HCT116 (cell line): Measurements from ENCODE around the gene PURB. TPM values are rescaled to one million over a fixed set of nuclear protein-coding genes. Genes with fewer than 3 reads are reported as not detected.

Experiments used
- ATAC-seq: fragments of 200-7000 bp; cut with Tn5 transposase; 2 replicates; pipeline ENCODE4 v1.9.1; 2020; ENCODE audit warnings: mild to moderate bottlenecking, moderate library complexity
- BruUV-seq: library from RNA; stranded (reverse); fragments of 400-500 nt; replicated peaks from 2 replicates; lab custom pipeline; 2021; lab: Mats Ljungman, UMichigan
- CTCF ChIA-PET: fragments of 300-600 bp; sonication (Branson Sonifier 250); formaldehyde crosslinking; loops from one replicate; lab custom pipeline; 2021; ENCODE audit warnings: antibody characterized with exemption; lab: Charles Lee
- POLR2A ChIA-PET: fragments of 300-600, 350-600 bp; sonication (Branson Sonifier 250); formaldehyde crosslinking; loops from one replicate; lab custom pipeline; 2021; ENCODE audit warnings: antibody characterized with exemption; lab: Charles Lee
- RAD21 ChIA-PET, 2 experiments: fragments of 300-600 bp; sonication (Branson Sonifier 250); formaldehyde crosslinking; loops; one replicate each; lab custom pipeline; 2023; ENCODE audit warnings: low total read pairs in 2 of 2; ENCODE audit not compliant: uncharacterized antibody in 2 of 2, unreplicated experiment in 2 of 2, low non-redundant PET in 1 of 2; lab: Charles Lee
- DNase-seq: peaks from one replicate; pipeline ENCODE4 v3.0.0-alpha.2; 2010; ENCODE audit warnings: low read depth, low spot score
- H2AFZ ChIP-seq: fragments of 200-600 bp; shearing (Covaris generic), sonication (generic); 2 replicates; pipeline ENCODE4 v1.6.1; 2017; ENCODE audit warnings: low read depth, mixed run types, mixed read lengths, antibody characterized with exemption, low read length; ENCODE audit not compliant: poor library complexity, severe bottlenecking
- H3K27ac ChIP-seq: 2 replicates; pipeline ENCODE4 v1.5.1; 2012; ENCODE audit warnings: low read depth, low read length
- H3K27me3 ChIP-seq: fragments of 200-600 bp; sonication (generic); 2 replicates; pipeline ENCODE4 v1.6.1; 2016; ENCODE audit warnings: mixed run types, low read length, mixed read lengths; ENCODE audit not compliant: insufficient read depth
- H3K36me3 ChIP-seq, 2 experiments: fragments of 200-500 bp in 1 of 2; fragments of 200-600 bp in 1 of 2; sonication (Bioruptor generic) in 1 of 2; sonication (generic) in 1 of 2; 2 replicates each; pipeline versions ENCODE4 v1.5.1 to v1.6.1; 2014 to 2016; ENCODE audit warnings: low read length in 2 of 2, inconsistent platforms in 1 of 2, mixed read lengths in 1 of 2, mixed run types in 1 of 2; ENCODE audit not compliant: insufficient read depth in 2 of 2, control insufficient read depth in 1 of 2
- H3K4me1 ChIP-seq, 2 experiments: fragments of 200-600 bp in 1 of 2; sonication (generic) in 1 of 2; 2 replicates each; pipeline versions ENCODE4 v1.5.1 to v1.6.1; 2012 to 2017; ENCODE audit warnings: low read length in 2 of 2, inconsistent platforms in 1 of 2, mild to moderate bottlenecking in 1 of 2, mixed read lengths in 1 of 2, mixed run types in 1 of 2, moderate library complexity in 1 of 2; ENCODE audit not compliant: insufficient read depth in 2 of 2, control insufficient read depth in 1 of 2
- H3K4me2 ChIP-seq: fragments of 200-600 bp; sonication (generic); 2 replicates; pipeline ENCODE4 v1.6.1; 2017; ENCODE audit warnings: mixed run types, low read length, mixed read lengths
- H3K4me3 ChIP-seq, 2 experiments: fragments of 200-600 bp in 1 of 2; sonication (generic) in 1 of 2; replicated peaks in 1 of 2; 2 replicates each; pipeline ENCODE4 v1.5.1; 2011 to 2016; ENCODE audit warnings: low read length in 2 of 2, control low read depth in 1 of 2, low read depth in 1 of 2, mild to moderate bottlenecking in 1 of 2, mixed read lengths in 1 of 2, mixed run types in 1 of 2
- H3K79me2 ChIP-seq: fragments of 200-600 bp; sonication (generic); 2 replicates; pipeline ENCODE4 v1.6.1; 2017; ENCODE audit warnings: mild to moderate bottlenecking, mixed run types, low read length, moderate library complexity, mixed read lengths; ENCODE audit not compliant: insufficient read depth
- H3K9ac ChIP-seq: fragments of 200-600 bp; sonication (generic); 2 replicates; pipeline ENCODE4 v1.6.1; 2016; ENCODE audit warnings: low read length, mixed read lengths
- H3K9me2 ChIP-seq: fragments of 200-600 bp; sonication (generic), shearing (Covaris generic); 2 replicates; pipeline ENCODE4 v1.6.1; 2017; ENCODE audit warnings: mixed run types, mild to moderate bottlenecking, moderate library complexity; ENCODE audit not compliant: insufficient read depth
- H3K9me3 ChIP-seq, 2 experiments: fragments of 200-500 bp in 1 of 2; fragments of 200-600 bp in 1 of 2; sonication (Bioruptor generic) in 1 of 2; sonication (generic) in 1 of 2; 2 replicates each; pipeline ENCODE4 v1.6.1; 2014 to 2017; ENCODE audit warnings: low read length in 2 of 2, mixed read lengths in 2 of 2, inconsistent platforms in 1 of 2, low read depth in 1 of 2, mild to moderate bottlenecking in 1 of 2, mixed run types in 1 of 2, moderate library complexity in 1 of 2; ENCODE audit not compliant: control insufficient read depth in 1 of 2, insufficient read depth in 1 of 2
- H4K20me1 ChIP-seq: fragments of 200-600 bp; sonication (generic), shearing (Covaris generic); 2 replicates; pipeline ENCODE4 v1.6.1; 2017; ENCODE audit warnings: mixed run types, mild to moderate bottlenecking, moderate library complexity; ENCODE audit not compliant: insufficient read depth
- ATF3 ChIP-seq: IDR thresholded peaks from 2 replicates; pipeline ENCODE4 v1.6.1; 2012
- CBX3 ChIP-seq: IDR thresholded peaks from 2 replicates; pipeline ENCODE4 v1.6.1; 2012; ENCODE audit warnings: low read depth
- CEBPB ChIP-seq: IDR thresholded peaks from 2 replicates; pipeline ENCODE4 v1.6.1; 2012; ENCODE audit warnings: low read depth
- EGR1 ChIP-seq: IDR thresholded peaks from 2 replicates; pipeline ENCODE4 v1.6.1; 2012; ENCODE audit warnings: low read depth
- ELF1 ChIP-seq: IDR thresholded peaks from 2 replicates; pipeline ENCODE4 v1.6.1; 2012; ENCODE audit warnings: low read depth, borderline replicate concordance
- EZH2 ChIP-seq: fragments of 200-600 bp; sonication (generic); IDR thresholded peaks from 2 replicates; pipeline ENCODE4 v1.6.1; 2017; ENCODE audit warnings: antibody characterized with exemption, mixed run types
- EZH2phosphoT487 ChIP-seq: fragments of 200-600 bp; IDR thresholded peaks from 2 replicates; pipeline ENCODE4 v1.6.1; 2018; ENCODE audit warnings: antibody characterized with exemption, borderline replicate concordance
- FOSL1 ChIP-seq: IDR thresholded peaks from 2 replicates; pipeline ENCODE4 v1.6.1; 2012; ENCODE audit warnings: low read depth
- JUND ChIP-seq: IDR thresholded peaks from 2 replicates; pipeline ENCODE4 v1.6.1; 2012
- POLR2A ChIP-seq: IDR thresholded peaks from 2 replicates; pipeline ENCODE4 v1.7.0; 2011; ENCODE audit warnings: borderline replicate concordance; ENCODE audit not compliant: insufficient read depth, insufficient read length; ENCODE audit errors: extremely low read depth
- RAD21 ChIP-seq: IDR thresholded peaks from 2 replicates; pipeline ENCODE4 v1.6.1; 2012; ENCODE audit warnings: low read depth, mild to moderate bottlenecking
- REST ChIP-seq: IDR thresholded peaks from 2 replicates; pipeline ENCODE4 v1.6.1; 2012; ENCODE audit warnings: low read depth
- SIN3A ChIP-seq: IDR thresholded peaks from 2 replicates; pipeline ENCODE4 v1.6.1; 2012; ENCODE audit warnings: low read depth
- SP1 ChIP-seq: IDR thresholded peaks from 2 replicates; pipeline ENCODE4 v1.6.1; 2012; ENCODE audit warnings: low read depth
- SRF ChIP-seq: IDR thresholded peaks from 2 replicates; pipeline ENCODE4 v1.6.1; 2012; ENCODE audit warnings: low read depth
- TCF7L2 ChIP-seq: IDR thresholded peaks from 2 replicates; pipeline ENCODE4 v1.7.0; 2011; ENCODE audit warnings: borderline replicate concordance, inconsistent platforms; ENCODE audit not compliant: insufficient read depth, insufficient read length; ENCODE audit errors: extremely low read depth
- YY1 ChIP-seq: IDR thresholded peaks from 2 replicates; pipeline ENCODE4 v1.6.1; 2011; ENCODE audit warnings: low read length, low read depth, moderate library complexity, mild to moderate bottlenecking; ENCODE audit not compliant: insufficient replicate concordance; ENCODE audit errors: extremely low read depth
- ZFX ChIP-seq: fragments of 450-650 bp; IDR thresholded peaks from 2 replicates; pipeline ENCODE4 v1.6.1; 2017
- ZNF274 ChIP-seq: fragments of 200-500 bp; sonication (Bioruptor generic); IDR thresholded peaks from 2 replicates; pipeline ENCODE4 v1.6.1; 2014; ENCODE audit warnings: mild to moderate bottlenecking, low read depth, low read length, inconsistent platforms
- intact Hi-C: fragments of 100-400 bp; cut with micrococcal nuclease; formaldehyde crosslinking; loops from 2 replicates; pipeline ENCODE4 v1.10.0; 2022
- total RNA-seq: library from RNA; stranded (reverse); gene quantifications from one replicate; pipeline ENCODE4 v1.2.1, GENCODE V29; 2021; ENCODE audit not compliant: unreplicated experiment
- TF ChIP-seq, protein P1 (sequence below): IDR thresholded peaks from 2 replicates; pipeline ENCODE4 v1.6.1; 2011; ENCODE audit warnings: mild to moderate bottlenecking, low read length, moderate library complexity; ENCODE audit not compliant: insufficient replicate concordance; ENCODE audit errors: extremely low read depth
- TF ChIP-seq, protein P2 (sequence below): IDR thresholded peaks from 2 replicates; pipeline ENCODE4 v1.6.1; 2012

PURB gene
- total RNA-seq, 1 experiment from 2014 or later = 13.2 TPM

- DNase-seq (peak; percentile 19), ATAC-seq (peak; percentile 38; the same call in 1 of the 2 replicates)
- POLR2A ChIA-PET = interaction anchor here (0.9 kb wide), 1 partner anchor 19 kb away, joined by 4 read pairs; the partner anchor contains the start of gene H2AZ2
- H3K9me3 ChIP-seq = no peaks in the 10 kb centered on the region
- no peaks in the 10 kb centered on the region for H3K27me3 ChIP-seq
- no peak overlapping the region for H3K9ac ChIP-seq
- peak overlapping the region; percentile 13; the same call in 1 of the 2 replicates for H3K4me2 ChIP-seq
- no peaks in the 10 kb centered on the region for H4K20me1 ChIP-seq
- CTCF ChIA-PET = interaction anchor here (1.0 kb wide), 2 partner anchors 9 to 11 kb away, joined by 3 to 5 read pairs; no protein-coding TSS in a partner anchor
- no TSS peak for BruUV-seq
- H3K4me1 ChIP-seq = peaks cover 6 to 9% of the 10 kb centered on the region in 2 experiments
- RAD21 ChIA-PET = no interaction called here
- no peaks in the 10 kb centered on the region for H3K79me2 ChIP-seq
- TF ChIP-seq, protein P1, sequence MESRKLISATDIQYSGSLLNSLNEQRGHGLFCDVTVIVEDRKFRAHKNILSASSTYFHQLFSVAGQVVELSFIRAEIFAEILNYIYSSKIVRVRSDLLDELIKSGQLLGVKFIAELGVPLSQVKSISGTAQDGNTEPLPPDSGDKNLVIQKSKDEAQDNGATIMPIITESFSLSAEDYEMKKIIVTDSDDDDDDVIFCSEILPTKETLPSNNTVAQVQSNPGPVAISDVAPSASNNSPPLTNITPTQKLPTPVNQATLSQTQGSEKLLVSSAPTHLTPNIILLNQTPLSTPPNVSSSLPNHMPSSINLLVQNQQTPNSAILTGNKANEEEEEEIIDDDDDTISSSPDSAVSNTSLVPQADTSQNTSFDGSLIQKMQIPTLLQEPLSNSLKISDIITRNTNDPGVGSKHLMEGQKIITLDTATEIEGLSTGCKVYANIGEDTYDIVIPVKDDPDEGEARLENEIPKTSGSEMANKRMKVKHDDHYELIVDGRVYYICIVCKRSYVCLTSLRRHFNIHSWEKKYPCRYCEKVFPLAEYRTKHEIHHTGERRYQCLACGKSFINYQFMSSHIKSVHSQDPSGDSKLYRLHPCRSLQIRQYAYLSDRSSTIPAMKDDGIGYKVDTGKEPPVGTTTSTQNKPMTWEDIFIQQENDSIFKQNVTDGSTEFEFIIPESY = no peak
- TF ChIP-seq SRF (no peak), YY1 (no peak), EZH2 (no peak), ZFX (no peak), CEBPB (no peak), POLR2A (no peak), JUND (peak; percentile 50), ZNF274 (no peak), REST (no peak), SP1 (no peak), CBX3 (no peak), FOSL1 (peak; percentile 22; the same call in 1 of the 2 replicates), TCF7L2 (no peak), EZH2phosphoT487 (no peak), RAD21 (no peak), SIN3A (no peak), ELF1 (no peak), ATF3 (0 out of 2 replicates have a peak, but pooled peaks have one; percentile 38), EGR1 (no peak)
- TF ChIP-seq, protein P2, sequence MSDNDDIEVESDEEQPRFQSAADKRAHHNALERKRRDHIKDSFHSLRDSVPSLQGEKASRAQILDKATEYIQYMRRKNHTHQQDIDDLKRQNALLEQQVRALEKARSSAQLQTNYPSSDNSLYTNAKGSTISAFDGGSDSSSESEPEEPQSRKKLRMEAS = no peak
- H3K4me3 ChIP-seq = no peak overlapping the region
- no peaks in the 10 kb centered on the region for H3K36me3 ChIP-seq
- intact Hi-C loops = no loop called here
- H3K27ac ChIP-seq = no peak overlapping the region
- H2AFZ ChIP-seq = peak overlapping the region; percentile 35
- no peaks in the 10 kb centered on the region for H3K9me2 ChIP-seq
Observed at GRCh38 chr7:44867073-44867995, 18.0 kb downstream of the PURB start.
